HEK293 (cell line): ENCODE measurements around the gene SH3BP2.

ENCODE experiments used
- CTCF ChIA-PET: fragments of 350-600 bp; formaldehyde crosslinking; extraction: SDS; loops from one replicate; lab custom pipeline; 2021; ENCODE audit warnings: antibody characterized with exemption; lab: Yijun Ruan, JAX
- POLR2A ChIA-PET: fragments of 300-600 bp; formaldehyde crosslinking; extraction: SDS; loops from one replicate; lab custom pipeline; 2020; ENCODE audit warnings: antibody characterized with exemption, inconsistent platforms; lab: Yijun Ruan, JAX
- H3K27ac ChIP-seq: fragments of 200-500 bp; sonication (Bioruptor generic); 2 replicates; pipeline ENCODE4 v1.5.1; 2014; ENCODE audit warnings: low read depth, low read length, control low read depth, inconsistent platforms; ENCODE audit errors: extremely low read depth
- H3K36me3 ChIP-seq, 2 experiments: fragments of 200-500 bp in 1 of 2; sonication (Bioruptor generic) in 1 of 2; 1 replicate in 1 of 2; 2 replicates in 1 of 2; pipeline ENCODE4 v1.5.1; 2014 to 2017; ENCODE audit warnings: inconsistent platforms in 2 of 2, low read length in 2 of 2; ENCODE audit not compliant: control insufficient read depth in 2 of 2, insufficient read depth in 1 of 2
- H3K4me1 ChIP-seq: fragments of 200-500 bp; sonication (Bioruptor generic); 2 replicates; pipeline ENCODE4 v1.5.1; 2014; ENCODE audit warnings: mild to moderate bottlenecking, low read length, inconsistent platforms; ENCODE audit not compliant: control insufficient read depth, insufficient read depth
- H3K4me3 ChIP-seq: 2 replicates; pipeline ENCODE4 v1.5.1; 2011; ENCODE audit warnings: low read depth, mild to moderate bottlenecking, control low read depth, low read length, moderate library complexity
- H3K9me3 ChIP-seq: fragments of 200-500 bp; sonication (Bioruptor generic); 2 replicates; pipeline ENCODE4 v1.5.1; 2014; ENCODE audit warnings: low read depth, low read length, inconsistent platforms; ENCODE audit not compliant: control insufficient read depth, insufficient read depth
- HIC1 ChIP-seq: fragments of 450-650 bp; formaldehyde crosslinking; IDR thresholded peaks from 2 replicates; pipeline ENCODE4 v1.5.1; 2016; ENCODE audit warnings: missing biosample characterization, missing genetic modification characterization
- OVOL3 ChIP-seq: fragments of 450-650 bp; formaldehyde crosslinking; IDR thresholded peaks from 2 replicates; pipeline ENCODE4 v1.5.1; 2016; ENCODE audit warnings: missing biosample characterization, missing genetic modification characterization
- PRDM1 ChIP-seq: fragments of 450-650 bp; formaldehyde crosslinking; IDR thresholded peaks from 2 replicates; pipeline ENCODE4; 2016; ENCODE audit warnings: missing biosample characterization, missing genetic modification characterization
- ZBTB10 ChIP-seq: fragments of 450-650 bp; formaldehyde crosslinking; IDR thresholded peaks from 2 replicates; pipeline ENCODE4 v1.5.1; 2016; ENCODE audit warnings: missing biosample characterization, missing genetic modification characterization
- ZNF155 ChIP-seq: fragments of 450-650 bp; formaldehyde crosslinking; IDR thresholded peaks from 2 replicates; pipeline ENCODE4 v1.5.1; 2016; ENCODE audit warnings: missing biosample characterization, missing genetic modification characterization
- ZNF174 ChIP-seq: fragments of 450-650 bp; formaldehyde crosslinking; IDR thresholded peaks from 2 replicates; pipeline ENCODE4 v1.5.0; 2017; ENCODE audit warnings: missing biosample characterization, mild to moderate bottlenecking, missing genetic modification characterization
- ZNF341 ChIP-seq: fragments of 450-650 bp; formaldehyde crosslinking; IDR thresholded peaks from 2 replicates; pipeline ENCODE4; 2016; ENCODE audit warnings: low read depth, missing biosample characterization, missing genetic modification characterization
- ZNF518A ChIP-seq: fragments of 450-650 bp; formaldehyde crosslinking; conservative IDR thresholded peaks from 2 replicates; pipeline ENCODE4 v1.5.1; 2016; ENCODE audit warnings: low read depth, missing biosample characterization, missing genetic modification characterization
- ZNF530 ChIP-seq: fragments of 450-650 bp; formaldehyde crosslinking; IDR thresholded peaks from 2 replicates; pipeline ENCODE4 v1.5.1; 2016; ENCODE audit warnings: low read depth, missing biosample characterization, missing genetic modification characterization
- ZNF639 ChIP-seq: fragments of 450-650 bp; formaldehyde crosslinking; IDR thresholded peaks from 2 replicates; pipeline ENCODE4 v1.5.1; 2016; ENCODE audit warnings: missing biosample characterization, missing genetic modification characterization
- ZNF645 ChIP-seq: fragments of 450-650 bp; formaldehyde crosslinking; IDR thresholded peaks from 2 replicates; pipeline ENCODE4; 2016; ENCODE audit warnings: missing biosample characterization, missing genetic modification characterization
- ZNF701 ChIP-seq: fragments of 450-650 bp; formaldehyde crosslinking; IDR thresholded peaks from 2 replicates; pipeline ENCODE4 v1.5.1; 2016; ENCODE audit warnings: missing biosample characterization, missing genetic modification characterization
- ZNF791 ChIP-seq: fragments of 450-650 bp; formaldehyde crosslinking; IDR thresholded peaks from 2 replicates; pipeline ENCODE4 v1.5.1; 2016; ENCODE audit warnings: missing biosample characterization, missing genetic modification characterization
- ZNF830 ChIP-seq: fragments of 450-650 bp; IDR thresholded peaks from 2 replicates; pipeline ENCODE4 v1.5.0; 2018; ENCODE audit warnings: missing biosample characterization, missing genetic modification characterization, low read depth, mild to moderate bottlenecking, moderate library complexity

Gene SH3BP2

GRCh38 chr4:2828758-2829181 lies 35.9 kb downstream of the SH3BP2 start:
- Histone ChIP-seq H3K9me3 (no peaks in the 10 kb centered on the region), H3K4me1 (no peaks in the 10 kb centered on the region), H3K27ac (no peak overlapping the region), H3K36me3 (peaks cover 0 to 91% of the 10 kb centered on the region in 2 experiments; a peak in 1 of 3 replicates), H3K4me3 (no peak overlapping the region)
- CTCF ChIA-PET = no interaction called here
- POLR2A ChIA-PET = no interaction called here
- TF ChIP-seq ZNF341 (tag by site-specific recombination) (no peak), ZNF830 (tag by site-specific recombination) (no peak), ZNF645 (tag by site-specific recombination) (no peak), ZNF791 (tag by site-specific recombination) (no peak), ZNF155 (tag by site-specific recombination) (no peak)

GRCh38 chr4:2829321-2829932 lies 36.5 kb downstream of the SH3BP2 start:
- no peak overlapping the region for H3K27ac ChIP-seq
- no peak overlapping the region for H3K4me3 ChIP-seq
- peaks cover 0 to 91% of the 10 kb centered on the region in 2 experiments; a peak in 1 of 3 replicates for H3K36me3 ChIP-seq
- TF ChIP-seq ZNF174 (tag by site-specific recombination) = no peak
- TF ChIP-seq OVOL3 (tag by site-specific recombination) = no peak
- TF ChIP-seq PRDM1 (tag by site-specific recombination) = no peak
- TF ChIP-seq ZNF530 = no peak
- no peak for TF ChIP-seq ZNF518A (tag by site-specific recombination)
- no peak for TF ChIP-seq ZNF639
- no peak for TF ChIP-seq ZBTB10 (tag by site-specific recombination)
- TF ChIP-seq HIC1 = no peak
- no peak for TF ChIP-seq ZNF701 (tag by site-specific recombination)
- POLR2A ChIA-PET = no interaction called here
- H3K9me3 ChIP-seq = no peaks in the 10 kb centered on the region
- no peaks in the 10 kb centered on the region for H3K4me1 ChIP-seq
- CTCF ChIA-PET = interaction anchor here (0.7 kb wide), 1 partner anchor 108 kb away, joined by 3 read pairs; no protein-coding TSS in a partner anchor
